OCI-LY7 (cell line): ENCODE measurements around the gene CDC42EP1.

Source experiments
- CTCF ChIP-seq: fragments of 200-600 bp; sonication (generic); conservative IDR thresholded peaks from 2 replicates; pipeline ENCODE4 v1.5.1; 2014; ENCODE audit warnings: mild to moderate bottlenecking, antibody characterized with exemption, low read length, moderate library complexity, mixed read lengths
- EZH2phosphoT487 ChIP-seq: fragments of 200-600 bp; sonication (generic); IDR thresholded peaks from 2 replicates; pipeline ENCODE4 v1.6.1; 2018; ENCODE audit warnings: low read depth, borderline replicate concordance, mild to moderate bottlenecking, mixed run types, antibody characterized with exemption, low read length, moderate library complexity, mixed read lengths

- no peak for TF ChIP-seq CTCF
- no peak for TF ChIP-seq EZH2phosphoT487
Observed at GRCh38 chr22:37521236-37521739, 39.0 kb upstream of the CDC42EP1 start.
